GM10266 (cell line): ENCODE results near the gene FSD1L.

Source experiments
- DNase-seq: peaks from one replicate; pipeline ENCODE4 v3.0.0; 2012; ENCODE audit errors: extremely low spot score
- TF ChIP-seq, protein P1 (sequence below): IDR thresholded peaks from 2 replicates; pipeline ENCODE4 v1.5.1; 2012; ENCODE audit warnings: mild to moderate bottlenecking, low read depth; ENCODE audit not compliant: control insufficient read depth, insufficient read depth; ENCODE audit errors: missing control alignments

FSD1L gene

DNA sequence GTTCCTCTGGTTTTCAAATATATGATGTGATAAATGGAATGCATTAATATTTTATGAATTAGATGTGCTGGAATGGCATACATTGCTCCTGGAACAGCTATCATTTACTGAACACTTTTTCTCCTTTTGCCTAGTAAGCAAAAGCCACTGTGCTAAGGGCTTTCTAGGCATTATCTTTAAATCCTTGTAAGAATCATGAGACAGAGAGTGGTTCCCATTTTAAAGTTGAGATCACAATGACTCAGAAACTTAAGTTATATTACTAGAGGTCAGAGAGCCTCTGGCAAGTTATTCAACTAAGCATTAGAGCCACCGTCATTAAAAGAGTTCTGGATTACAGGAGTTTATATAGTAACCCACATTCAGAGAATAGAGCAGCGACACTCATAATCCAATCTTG, 26.7 kb upstream of the FSD1L start:
- DNase-seq: no peak
- TF ChIP-seq, protein P1, sequence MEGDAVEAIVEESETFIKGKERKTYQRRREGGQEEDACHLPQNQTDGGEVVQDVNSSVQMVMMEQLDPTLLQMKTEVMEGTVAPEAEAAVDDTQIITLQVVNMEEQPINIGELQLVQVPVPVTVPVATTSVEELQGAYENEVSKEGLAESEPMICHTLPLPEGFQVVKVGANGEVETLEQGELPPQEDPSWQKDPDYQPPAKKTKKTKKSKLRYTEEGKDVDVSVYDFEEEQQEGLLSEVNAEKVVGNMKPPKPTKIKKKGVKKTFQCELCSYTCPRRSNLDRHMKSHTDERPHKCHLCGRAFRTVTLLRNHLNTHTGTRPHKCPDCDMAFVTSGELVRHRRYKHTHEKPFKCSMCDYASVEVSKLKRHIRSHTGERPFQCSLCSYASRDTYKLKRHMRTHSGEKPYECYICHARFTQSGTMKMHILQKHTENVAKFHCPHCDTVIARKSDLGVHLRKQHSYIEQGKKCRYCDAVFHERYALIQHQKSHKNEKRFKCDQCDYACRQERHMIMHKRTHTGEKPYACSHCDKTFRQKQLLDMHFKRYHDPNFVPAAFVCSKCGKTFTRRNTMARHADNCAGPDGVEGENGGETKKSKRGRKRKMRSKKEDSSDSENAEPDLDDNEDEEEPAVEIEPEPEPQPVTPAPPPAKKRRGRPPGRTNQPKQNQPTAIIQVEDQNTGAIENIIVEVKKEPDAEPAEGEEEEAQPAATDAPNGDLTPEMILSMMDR: no peak

DNA sequence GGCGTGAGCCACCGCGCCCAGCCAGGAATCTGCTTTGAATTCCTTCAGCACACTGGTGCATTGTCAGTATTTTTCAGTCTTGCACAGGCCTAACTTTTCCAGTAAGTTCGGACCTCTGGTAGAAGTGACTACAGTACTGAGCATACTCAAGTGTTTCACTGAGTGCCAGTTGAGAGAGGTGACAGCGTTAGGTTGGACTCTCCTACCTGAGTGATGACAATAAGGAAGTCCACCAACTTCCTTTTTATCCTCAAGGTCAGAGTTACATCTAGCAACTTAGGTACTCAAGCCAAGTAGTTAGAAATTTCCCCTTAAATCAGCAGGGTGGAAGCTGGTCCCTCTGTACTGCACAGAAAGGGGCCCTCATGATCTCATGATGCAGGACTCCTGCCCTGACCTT, 26.0 kb upstream of the FSD1L start:
- no peak for DNase-seq
- TF ChIP-seq, protein P1: no peak

DNA sequence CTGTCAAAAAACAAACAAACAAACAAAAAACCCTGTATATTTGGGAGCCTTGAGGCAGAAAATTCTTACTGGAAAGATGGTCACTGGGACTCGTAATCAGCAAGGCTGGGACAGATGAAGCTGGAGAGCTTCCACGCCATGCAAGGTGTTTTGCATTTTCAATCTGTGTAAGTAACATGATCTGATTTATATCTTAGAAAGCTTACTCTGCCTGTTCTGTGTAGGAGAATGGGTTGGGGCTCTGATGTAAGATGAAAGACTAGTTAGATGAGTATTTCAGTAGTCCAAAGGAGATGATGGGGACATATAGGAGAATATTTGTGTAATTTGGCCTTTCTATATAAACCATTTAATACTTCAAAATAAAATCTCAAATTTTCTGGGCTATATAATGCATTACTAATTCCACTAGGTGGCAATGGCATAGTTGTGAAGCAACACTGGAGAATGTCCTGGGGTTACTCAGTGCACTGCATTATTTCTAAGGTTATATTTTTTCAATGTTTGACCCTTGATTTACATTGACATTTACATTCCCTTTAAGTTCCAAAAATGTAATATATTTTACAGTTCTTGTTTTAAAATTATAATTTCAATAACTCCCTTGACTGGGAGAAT, 21.9 kb upstream of the FSD1L start:
- TF ChIP-seq, protein P1: peak; percentile 52
- peak; percentile 34 for DNase-seq

DNA sequence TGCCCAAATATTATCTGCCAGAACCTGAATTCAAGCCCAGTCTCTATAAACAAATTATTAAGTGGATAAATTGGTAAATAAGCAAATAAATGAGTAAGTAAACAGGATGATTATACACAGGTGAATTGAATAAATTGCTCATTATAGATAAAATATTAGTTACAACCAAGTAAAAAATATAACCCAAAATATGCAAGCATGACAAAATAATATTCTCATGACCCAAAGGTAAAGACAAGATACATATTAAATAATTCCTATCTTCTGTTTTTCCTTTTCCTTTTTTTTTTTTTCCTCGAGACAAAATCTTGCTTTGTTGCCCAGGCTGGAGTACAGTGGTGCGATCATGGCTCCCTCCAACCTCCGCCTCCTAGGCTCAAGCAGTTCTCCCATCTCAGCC, 21.2 kb upstream of the FSD1L start:
- TF ChIP-seq, protein P1: no peak
- no peak for DNase-seq

DNA sequence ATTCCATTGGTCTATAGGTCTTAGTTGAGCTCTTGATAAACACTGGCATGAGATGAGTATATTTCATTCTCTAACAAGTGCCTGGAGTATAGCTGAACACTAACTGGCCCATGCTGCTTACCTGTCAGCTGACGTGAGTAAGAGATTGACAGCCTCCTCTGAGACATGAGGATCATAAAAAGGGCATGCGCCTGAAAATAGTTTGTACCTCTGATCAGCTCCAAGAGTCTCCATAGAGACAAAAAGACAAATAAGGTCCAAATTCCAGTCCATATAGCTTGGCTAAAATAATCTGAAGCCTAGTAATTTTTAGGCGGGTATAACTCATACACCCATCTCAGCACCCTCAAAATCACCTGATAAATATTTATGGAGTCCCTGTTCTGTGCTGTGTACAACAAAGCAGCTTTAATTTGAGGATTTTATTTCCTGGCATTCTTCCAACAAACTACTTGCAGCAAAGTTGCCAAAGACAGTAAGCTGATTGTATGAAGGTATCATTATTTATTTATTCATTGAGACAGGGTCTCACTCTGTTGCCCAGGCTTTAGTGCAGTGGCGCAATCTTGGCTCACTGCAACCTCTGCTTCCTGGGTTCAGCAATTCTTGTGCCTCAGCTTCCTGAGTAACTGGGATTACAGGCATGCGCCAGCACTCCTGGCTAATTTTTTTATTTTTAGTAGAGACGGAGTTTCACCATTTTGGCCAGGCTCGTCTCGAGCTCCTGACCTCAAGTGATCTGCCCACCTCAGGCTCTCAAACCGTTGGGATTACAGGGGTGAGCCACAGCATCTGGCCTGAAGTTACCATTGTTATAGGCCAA, 16.2 kb upstream of the FSD1L start:
- no peak for DNase-seq
- TF ChIP-seq, protein P1: no peak

DNA sequence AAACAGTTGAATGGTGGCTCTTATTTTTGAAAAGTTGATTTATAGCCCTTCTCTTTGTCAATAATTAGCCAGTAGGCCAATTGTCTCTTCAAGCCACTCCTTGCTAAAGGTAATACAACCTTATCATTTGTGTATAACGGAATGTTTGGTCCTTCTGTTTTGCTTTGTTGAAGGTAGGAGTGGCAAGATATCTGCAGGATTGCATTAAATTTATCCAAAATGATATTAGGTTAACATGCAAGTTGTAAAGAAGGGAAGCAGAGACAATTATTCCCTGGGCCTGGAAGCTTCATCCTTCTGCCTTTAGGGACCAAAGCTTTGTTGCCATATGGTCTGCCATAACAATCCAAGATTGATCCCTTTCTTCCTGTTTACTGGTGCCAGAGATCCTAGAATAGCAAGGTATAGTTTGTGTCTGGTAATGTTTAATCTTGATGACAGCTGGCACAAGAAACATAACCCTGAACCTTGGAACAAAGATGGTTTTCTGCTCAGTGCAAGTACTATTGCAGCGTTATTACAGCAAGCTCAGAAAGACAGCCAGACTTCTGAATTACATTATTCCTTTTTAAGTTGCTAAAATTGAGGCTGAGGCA, 15.5 kb upstream of the FSD1L start:
- TF ChIP-seq, protein P1: no peak
- no peak for DNase-seq

DNA sequence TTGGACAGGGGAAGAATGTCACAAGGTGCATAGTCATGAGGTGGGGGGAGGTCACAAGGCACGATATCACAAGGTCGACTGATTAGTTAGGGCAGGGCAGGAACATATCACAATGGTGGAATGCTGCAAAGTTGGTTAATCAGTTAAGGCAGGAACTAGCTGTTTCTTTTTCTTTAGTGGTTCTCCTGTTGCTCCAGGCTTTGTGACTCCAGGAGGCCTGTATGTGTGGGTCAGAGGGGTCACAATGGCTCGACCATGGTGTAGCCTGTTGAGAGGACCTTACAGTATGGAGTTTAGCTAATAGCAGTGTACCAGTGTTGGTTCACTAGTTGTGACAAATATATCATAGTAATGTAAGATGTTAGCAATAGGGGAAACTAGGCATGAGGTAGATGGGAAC, 12.4 kb upstream of the FSD1L start:
- no peak for DNase-seq
- TF ChIP-seq, protein P1: no peak
